ENCODE data around the gene METTL8. TPM values are rescaled to one million over a fixed set of nuclear protein-coding genes. Genes with fewer than 3 reads are reported as not detected.

Gene METTL8
- total and polyA plus RNA-seq, 2 of the 13 experiments (the other 11 are each of a cell fraction or from before 2014, with no cell fraction given), result 18.6 to 68.2 TPM

DNA sequence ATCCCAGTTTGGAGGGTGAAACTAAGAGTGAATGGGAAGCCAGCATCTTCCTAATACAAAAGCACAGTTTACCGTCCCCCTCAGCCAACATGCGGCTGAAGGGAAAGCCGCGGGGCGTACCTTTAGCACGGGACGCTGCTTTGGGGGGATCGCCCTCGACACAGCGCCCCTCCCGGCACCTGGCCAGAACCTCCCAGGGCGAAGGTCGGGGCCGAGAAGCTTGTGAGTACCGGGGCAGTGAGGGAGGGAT, at the start of gene METTL8 (continued):
- TF ChIP-seq ESRRA (CRISPR knock-in tag; IDR thresholded peaks at IDR 0.05; ENCODE audit: low read depth) (peak; percentile 44; the same call in 1 of the 2 replicates), ZNF562 (CRISPR knock-in tag; IDR thresholded peaks at IDR 0.05; ENCODE audit: borderline replicate concordance) (no peak), HIVEP1 (CRISPR knock-in tag; IDR thresholded peaks at IDR 0.05) (0 out of 2 replicates have a peak, but pooled peaks have one; percentile 67), HOXA5 (CRISPR knock-in tag; IDR thresholded peaks at IDR 0.05) (no peak), CCAR2 (optimal IDR thresholded peaks at IDR 0.05; ENCODE audit: low read depth, low read length) (peak; percentile 32), HNRNPUL1 (IDR thresholded peaks at IDR 0.05; ENCODE audit: low read depth, low read length) (no peak), ZNF724P (CRISPR knock-in tag; IDR thresholded peaks at IDR 0.05; ENCODE audit: borderline replicate concordance) (no peak), DR1 (CRISPR knock-in tag; IDR thresholded peaks at IDR 0.05) (no peak; the same call in 1 of the 2 replicates), RAD51 (IDR thresholded peaks at IDR 0.05; ENCODE audit: borderline replicate concordance) (no peak), MBD4 (IDR thresholded peaks at IDR 0.05; ENCODE audit: borderline replicate concordance, low read length) (no peak), REXO4 (CRISPR knock-in tag; IDR thresholded peaks at IDR 0.05; ENCODE audit: borderline replicate concordance) (no peak), ZNF670 (CRISPR knock-in tag; IDR thresholded peaks at IDR 0.05; ENCODE audit: borderline replicate concordance) (0 out of 2 replicates have a peak, but pooled peaks have one; percentile 82), NAIF1 (CRISPR knock-in tag; IDR thresholded peaks at IDR 0.05; ENCODE audit: borderline replicate concordance) (peak; percentile 64; the same call in 1 of the 2 replicates), ZNF782 (CRISPR knock-in tag; IDR thresholded peaks at IDR 0.05; ENCODE audit: borderline replicate concordance) (no peak), ZNF772 (CRISPR knock-in tag; IDR thresholded peaks at IDR 0.05) (no peak; the same call in none of the 2 replicates), ZKSCAN5 (CRISPR knock-in tag; IDR thresholded peaks at IDR 0.05) (peak; percentile 31; the same call in 1 of the 2 replicates), SMYD3 (CRISPR knock-in tag; IDR thresholded peaks at IDR 0.05) (no peak; the same call in 1 of the 2 replicates), CBX2 (IDR thresholded peaks at IDR 0.05; ENCODE audit: low read depth, low read length) (no peak), CBX2 (CRISPR knock-in tag; IDR thresholded peaks at IDR 0.05; ENCODE audit: low read depth) (no peak), MAFK (conservative IDR thresholded peaks at IDR 0.05 in 1 of 2, IDR thresholded peaks at IDR 0.05 in 1 of 2; ENCODE audit: low read length in 2 of 2) (no peak)
- TF ChIP-seq, protein P1, sequence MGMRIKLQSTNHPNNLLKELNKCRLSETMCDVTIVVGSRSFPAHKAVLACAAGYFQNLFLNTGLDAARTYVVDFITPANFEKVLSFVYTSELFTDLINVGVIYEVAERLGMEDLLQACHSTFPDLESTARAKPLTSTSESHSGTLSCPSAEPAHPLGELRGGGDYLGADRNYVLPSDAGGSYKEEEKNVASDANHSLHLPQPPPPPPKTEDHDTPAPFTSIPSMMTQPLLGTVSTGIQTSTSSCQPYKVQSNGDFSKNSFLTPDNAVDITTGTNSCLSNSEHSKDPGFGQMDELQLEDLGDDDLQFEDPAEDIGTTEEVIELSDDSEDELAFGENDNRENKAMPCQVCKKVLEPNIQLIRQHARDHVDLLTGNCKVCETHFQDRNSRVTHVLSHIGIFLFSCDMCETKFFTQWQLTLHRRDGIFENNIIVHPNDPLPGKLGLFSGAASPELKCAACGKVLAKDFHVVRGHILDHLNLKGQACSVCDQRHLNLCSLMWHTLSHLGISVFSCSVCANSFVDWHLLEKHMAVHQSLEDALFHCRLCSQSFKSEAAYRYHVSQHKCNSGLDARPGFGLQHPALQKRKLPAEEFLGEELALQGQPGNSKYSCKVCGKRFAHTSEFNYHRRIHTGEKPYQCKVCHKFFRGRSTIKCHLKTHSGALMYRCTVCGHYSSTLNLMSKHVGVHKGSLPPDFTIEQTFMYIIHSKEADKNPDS (CRISPR knock-in tag; IDR thresholded peaks at IDR 0.05), result peak; percentile 25; the same call in 1 of the 2 replicates
- TF ChIP-seq, protein P2, sequence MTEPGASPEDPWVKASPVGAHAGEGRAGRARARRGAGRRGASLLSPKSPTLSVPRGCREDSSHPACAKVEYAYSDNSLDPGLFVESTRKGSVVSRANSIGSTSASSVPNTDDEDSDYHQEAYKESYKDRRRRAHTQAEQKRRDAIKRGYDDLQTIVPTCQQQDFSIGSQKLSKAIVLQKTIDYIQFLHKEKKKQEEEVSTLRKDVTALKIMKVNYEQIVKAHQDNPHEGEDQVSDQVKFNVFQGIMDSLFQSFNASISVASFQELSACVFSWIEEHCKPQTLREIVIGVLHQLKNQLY (CRISPR knock-in tag; IDR thresholded peaks at IDR 0.05), result no peak
- TF ChIP-seq, protein P3, sequence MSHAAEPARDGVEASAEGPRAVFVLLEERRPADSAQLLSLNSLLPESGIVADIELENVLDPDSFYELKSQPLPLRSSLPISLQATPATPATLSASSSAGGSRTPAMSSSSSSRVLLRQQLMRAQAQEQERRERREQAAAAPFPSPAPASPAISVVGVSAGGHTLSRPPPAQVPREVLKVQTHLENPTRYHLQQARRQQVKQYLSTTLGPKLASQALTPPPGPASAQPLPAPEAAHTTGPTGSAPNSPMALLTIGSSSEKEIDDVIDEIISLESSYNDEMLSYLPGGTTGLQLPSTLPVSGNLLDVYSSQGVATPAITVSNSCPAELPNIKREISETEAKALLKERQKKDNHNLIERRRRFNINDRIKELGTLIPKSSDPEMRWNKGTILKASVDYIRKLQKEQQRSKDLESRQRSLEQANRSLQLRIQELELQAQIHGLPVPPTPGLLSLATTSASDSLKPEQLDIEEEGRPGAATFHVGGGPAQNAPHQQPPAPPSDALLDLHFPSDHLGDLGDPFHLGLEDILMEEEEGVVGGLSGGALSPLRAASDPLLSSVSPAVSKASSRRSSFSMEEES (CRISPR knock-in tag; IDR thresholded peaks at IDR 0.05), result 0 out of 2 replicates have a peak, but pooled peaks have one; percentile 54
- TF ChIP-seq, protein P4, sequence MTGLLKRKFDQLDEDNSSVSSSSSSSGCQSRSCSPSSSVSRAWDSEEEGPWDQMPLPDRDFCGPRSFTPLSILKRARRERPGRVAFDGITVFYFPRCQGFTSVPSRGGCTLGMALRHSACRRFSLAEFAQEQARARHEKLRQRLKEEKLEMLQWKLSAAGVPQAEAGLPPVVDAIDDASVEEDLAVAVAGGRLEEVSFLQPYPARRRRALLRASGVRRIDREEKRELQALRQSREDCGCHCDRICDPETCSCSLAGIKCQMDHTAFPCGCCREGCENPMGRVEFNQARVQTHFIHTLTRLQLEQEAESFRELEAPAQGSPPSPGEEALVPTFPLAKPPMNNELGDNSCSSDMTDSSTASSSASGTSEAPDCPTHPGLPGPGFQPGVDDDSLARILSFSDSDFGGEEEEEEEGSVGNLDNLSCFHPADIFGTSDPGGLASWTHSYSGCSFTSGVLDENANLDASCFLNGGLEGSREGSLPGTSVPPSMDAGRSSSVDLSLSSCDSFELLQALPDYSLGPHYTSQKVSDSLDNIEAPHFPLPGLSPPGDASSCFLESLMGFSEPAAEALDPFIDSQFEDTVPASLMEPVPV (CRISPR knock-in tag; IDR thresholded peaks at IDR 0.05), result 0 out of 2 replicates have a peak, but pooled peaks have one; percentile 63
- TF ChIP-seq, protein P5, sequence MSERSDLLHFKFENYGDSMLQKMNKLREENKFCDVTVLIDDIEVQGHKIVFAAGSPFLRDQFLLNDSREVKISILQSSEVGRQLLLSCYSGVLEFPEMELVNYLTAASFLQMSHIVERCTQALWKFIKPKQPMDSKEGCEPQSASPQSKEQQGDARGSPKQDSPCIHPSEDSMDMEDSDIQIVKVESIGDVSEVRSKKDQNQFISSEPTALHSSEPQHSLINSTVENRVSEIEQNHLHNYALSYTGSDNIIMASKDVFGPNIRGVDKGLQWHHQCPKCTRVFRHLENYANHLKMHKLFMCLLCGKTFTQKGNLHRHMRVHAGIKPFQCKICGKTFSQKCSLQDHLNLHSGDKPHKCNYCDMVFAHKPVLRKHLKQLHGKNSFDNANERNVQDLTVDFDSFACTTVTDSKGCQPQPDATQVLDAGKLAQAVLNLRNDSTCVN (CRISPR knock-in tag; IDR thresholded peaks at IDR 0.05; ENCODE audit: borderline replicate concordance), result no peak

Measured in HepG2 (cell line).